OCI-LY7 (cell line): Measurements from ENCODE around the gene CLEC20A. TPM values are rescaled to one million over a fixed set of nuclear protein-coding genes. Genes with fewer than 3 reads are reported as not detected.

Experiments
- BruUV-seq: library from RNA; stranded (reverse); fragments of 400-500 nt; replicated peaks from 2 replicates; lab custom pipeline; 2021; lab: Mats Ljungman, UMichigan
- CTCF ChIA-PET: fragments of 300-600 bp; sonication (Branson Sonifier 250); formaldehyde crosslinking; loops from one replicate; lab custom pipeline; 2022; ENCODE audit warnings: antibody characterized with exemption; ENCODE audit not compliant: unreplicated experiment; lab: Charles Lee
- POLR2A ChIA-PET: fragments of 300-600 bp; sonication (Branson Sonifier 250); formaldehyde crosslinking; loops from one replicate; lab custom pipeline; 2022; ENCODE audit warnings: antibody characterized with exemption; lab: Charles Lee
- DNase-seq: peaks from one replicate; pipeline ENCODE4 v3.0.0-alpha.2; 2015; ENCODE audit warnings: low spot score
- H2AFZ ChIP-seq: fragments of 200-600 bp; sonication (generic), shearing (Covaris generic); 2 replicates; pipeline ENCODE4 v1.6.1; 2014; ENCODE audit warnings: mild to moderate bottlenecking, antibody characterized with exemption, low read length, moderate library complexity
- H3K27ac ChIP-seq: fragments of 200-600 bp; sonication (generic); 2 replicates; pipeline ENCODE4 v1.5.1; 2014; ENCODE audit warnings: mixed run types, low read depth, mild to moderate bottlenecking, moderate library complexity, low read length, inconsistent platforms; ENCODE audit not compliant: poor library complexity, severe bottlenecking
- H3K36me3 ChIP-seq: fragments of 200-600 bp; sonication (generic); 2 replicates; pipeline ENCODE4 v1.6.1; 2014; ENCODE audit warnings: mild to moderate bottlenecking, antibody characterized with exemption, low read length, moderate library complexity, mixed read lengths; ENCODE audit not compliant: insufficient read depth
- H3K4me1 ChIP-seq: fragments of 200-600 bp; sonication (generic); 2 replicates; pipeline ENCODE4 v1.5.1; 2014; ENCODE audit warnings: mild to moderate bottlenecking, low read length; ENCODE audit not compliant: insufficient read depth, poor library complexity, severe bottlenecking
- H3K4me2 ChIP-seq: fragments of 200-600 bp; sonication (generic); 2 replicates; pipeline ENCODE4 v1.6.1; 2014; ENCODE audit warnings: mild to moderate bottlenecking, low read length
- H3K4me3 ChIP-seq: fragments of 200-600 bp; sonication (generic); 2 replicates; pipeline ENCODE4 v1.5.1; 2014; ENCODE audit warnings: mild to moderate bottlenecking, low read depth, low read length; ENCODE audit not compliant: poor library complexity, severe bottlenecking
- H3K79me2 ChIP-seq: fragments of 200-600 bp; sonication (generic); 2 replicates; pipeline ENCODE4 v1.6.1; 2016; ENCODE audit warnings: low read depth, mild to moderate bottlenecking, low read length, moderate library complexity, mixed read lengths; ENCODE audit not compliant: insufficient read depth
- H3K9me2 ChIP-seq: fragments of 200-600 bp; sonication (generic); 2 replicates; pipeline ENCODE4 v1.6.1; 2016; ENCODE audit warnings: mild to moderate bottlenecking, low read length, mixed read lengths; ENCODE audit not compliant: insufficient read depth
- H3K9me3 ChIP-seq: fragments of 200-600 bp; sonication (generic); 2 replicates; pipeline ENCODE4 v1.6.1; 2014; ENCODE audit warnings: mild to moderate bottlenecking, mixed run types, low read length, mixed read lengths
- H4K20me1 ChIP-seq: fragments of 200-600 bp; sonication (generic); 2 replicates; pipeline ENCODE4 v1.6.1; 2014; ENCODE audit warnings: mild to moderate bottlenecking, antibody characterized with exemption, low read length, moderate library complexity, mixed read lengths; ENCODE audit not compliant: insufficient read depth
- CTCF ChIP-seq: fragments of 200-600 bp; sonication (generic); conservative IDR thresholded peaks from 2 replicates; pipeline ENCODE4 v1.5.1; 2014; ENCODE audit warnings: mild to moderate bottlenecking, antibody characterized with exemption, low read length, moderate library complexity, mixed read lengths
- EZH2phosphoT487 ChIP-seq: fragments of 200-600 bp; sonication (generic); IDR thresholded peaks from 2 replicates; pipeline ENCODE4 v1.6.1; 2018; ENCODE audit warnings: low read depth, borderline replicate concordance, mild to moderate bottlenecking, mixed run types, antibody characterized with exemption, low read length, moderate library complexity, mixed read lengths
- intact Hi-C: fragments of 100-400 bp; cut with micrococcal nuclease; formaldehyde crosslinking; loops from one replicate; pipeline ENCODE4 v1.10.0; 2022; ENCODE audit not compliant: unreplicated experiment
- total RNA-seq, 2 experiments: library from RNA; depleted of rRNA in 1 of 2; stranded (reverse); fragments of >200 nt in 1 of 2; shearing (Covaris generic) in 1 of 2; gene quantifications; 2 replicates each; pipeline ENCODE4 v1.2.3, GENCODE V29; 2014 to 2022

Gene CLEC20A
- total RNA-seq, 2 experiments from 2014 or later, result not detected

- Histone ChIP-seq H3K79me2 (no peaks in the 10 kb centered on the region), H3K4me3 (no peak overlapping the region), H3K9me3 (no peaks in the 10 kb centered on the region), H3K27ac (no peak overlapping the region), H4K20me1 (no peaks in the 10 kb centered on the region), H2AFZ (no peak overlapping the region), H3K4me1 (no peaks in the 10 kb centered on the region), H3K9me2 (no peaks in the 10 kb centered on the region), H3K4me2 (no peak overlapping the region), H3K36me3 (no peaks in the 10 kb centered on the region)
- ChIA-PET CTCF (no interaction called here), POLR2A (no interaction called here)
- no peak for TF ChIP-seq CTCF
- no peak for TF ChIP-seq EZH2phosphoT487
- intact Hi-C loops, result no loop called here
- BruUV-seq, result no TSS peak
- no peak for DNase-seq
Measured at GRCh38 chr1:178464141-178464540, 32.6 kb downstream of the CLEC20A start.

DNA sequence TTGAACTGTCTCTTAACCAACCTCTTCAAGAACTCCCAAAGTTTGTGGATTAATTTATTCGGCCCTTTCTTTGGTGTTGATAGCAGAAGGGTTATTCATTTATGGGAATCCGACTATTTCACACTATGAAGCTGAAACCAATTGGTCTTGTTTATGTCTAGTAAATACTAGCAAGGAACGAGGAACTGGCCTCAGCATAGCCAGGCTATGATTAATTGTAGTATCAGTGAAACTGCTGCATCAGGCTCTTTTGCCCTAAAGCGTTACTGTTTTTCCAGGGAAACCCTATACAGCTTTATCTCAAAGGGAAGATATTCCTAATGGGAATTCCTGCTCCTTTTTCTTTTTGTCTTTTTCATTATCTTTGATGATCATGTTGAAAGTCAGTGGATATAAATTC is 35.1 kb downstream of the CLEC20A start:
- Histone ChIP-seq H3K4me3 (no peak overlapping the region), H3K36me3 (no peaks in the 10 kb centered on the region), H2AFZ (no peak overlapping the region), H3K27ac (no peak overlapping the region), H4K20me1 (no peaks in the 10 kb centered on the region), H3K9me3 (no peaks in the 10 kb centered on the region), H3K4me2 (no peak overlapping the region), H3K79me2 (no peaks in the 10 kb centered on the region), H3K4me1 (no peaks in the 10 kb centered on the region), H3K9me2 (no peaks in the 10 kb centered on the region)
- intact Hi-C loops, result no loop called here
- no peak for DNase-seq
- CTCF ChIA-PET, result no interaction called here
- BruUV-seq, result no TSS peak
- POLR2A ChIA-PET, result no interaction called here
- TF ChIP-seq CTCF (no peak), EZH2phosphoT487 (no peak)

- Histone ChIP-seq H2AFZ (no peak overlapping the region), H3K27ac (no peak overlapping the region), H3K4me3 (no peak overlapping the region), H3K9me2 (no peaks in the 10 kb centered on the region), H3K9me3 (no peaks in the 10 kb centered on the region), H3K79me2 (no peaks in the 10 kb centered on the region), H3K4me1 (no peaks in the 10 kb centered on the region), H3K4me2 (no peak overlapping the region), H4K20me1 (no peaks in the 10 kb centered on the region), H3K36me3 (no peaks in the 10 kb centered on the region)
- TF ChIP-seq EZH2phosphoT487, result no peak
- no peak for TF ChIP-seq CTCF
- POLR2A ChIA-PET, result no interaction called here
- no TSS peak for BruUV-seq
- DNase-seq, result no peak
- CTCF ChIA-PET, result no interaction called here
- intact Hi-C loops, result no loop called here
Measured at GRCh38 chr1:178461104-178461503, 35.7 kb downstream of the CLEC20A start.
